IMR-90 (cell line): Measurements from ENCODE around the gene LRRC8B. TPM values are rescaled to one million over a fixed set of nuclear protein-coding genes. Genes with fewer than 3 reads are reported as not detected.
A peak's percentile ranks its signal among the peaks of the same experiment; 100 is the strongest.

Experiments used
- ATAC-seq: fragments of 200-7000 bp; cut with Tn5 transposase; 2 replicates; pipeline ENCODE4 v1.9.1; 2020; ENCODE audit warnings: low read depth, mild to moderate bottlenecking, moderate library complexity
- BruUV-seq: library from RNA; stranded (reverse); fragments of 400-500 nt; replicated peaks from 2 replicates; lab custom pipeline; 2021; lab: Mats Ljungman, UMichigan
- CTCF ChIA-PET: fragments of 300-600 bp; formaldehyde crosslinking; extraction: SDS; loops from one replicate; lab custom pipeline; 2021; ENCODE audit warnings: antibody characterized with exemption; lab: Yijun Ruan, JAX
- POLR2A ChIA-PET: fragments of 300-600 bp; sonication (Branson Sonifier 250); formaldehyde crosslinking; loops from one replicate; lab custom pipeline; 2022; ENCODE audit warnings: antibody characterized with exemption; ENCODE audit not compliant: unreplicated experiment; lab: Charles Lee
- DNase-seq: peaks from one replicate; pipeline ENCODE4 v3.0.0; 2013
- H2AFZ ChIP-seq: replicated peaks from 2 replicates; pipeline ENCODE3; 2013; ENCODE audit warnings: low read length, mild to moderate bottlenecking; ENCODE audit not compliant: poor library complexity
- H2AK5ac ChIP-seq: 2 replicates; pipeline ENCODE4 v1.6.1; 2013; ENCODE audit warnings: low read depth, low read length, inconsistent platforms
- H2AK9ac ChIP-seq: replicated peaks from 2 replicates; pipeline ENCODE3; 2013; ENCODE audit warnings: mild to moderate bottlenecking, low read depth, low read length, moderate library complexity; ENCODE audit not compliant: poor library complexity
- H2BK120ac ChIP-seq: 2 replicates; pipeline ENCODE4 v1.6.1; 2013; ENCODE audit warnings: low read depth, low read length, inconsistent platforms
- H2BK15ac ChIP-seq: 3 replicates; pipeline ENCODE4 v1.6.1; 2013; ENCODE audit warnings: low read depth, low read length, inconsistent platforms
- H2BK20ac ChIP-seq: 2 replicates; pipeline ENCODE4 v1.6.1; 2013; ENCODE audit warnings: low read depth, mild to moderate bottlenecking, inconsistent platforms, low read length, moderate library complexity
- H2BK5ac ChIP-seq: 2 replicates; pipeline ENCODE4 v1.6.1; 2013; ENCODE audit warnings: mild to moderate bottlenecking, low read depth, low read length, inconsistent platforms; ENCODE audit not compliant: poor library complexity, severe bottlenecking
- H3K14ac ChIP-seq: replicated peaks from 2 replicates; pipeline ENCODE4 v1.6.1; 2013; ENCODE audit warnings: low read depth, low read length, inconsistent platforms
- H3K18ac ChIP-seq: 2 replicates; pipeline ENCODE4 v1.6.1; 2013; ENCODE audit warnings: low read depth, low read length, control low read depth
- H3K23ac ChIP-seq: 2 replicates; pipeline ENCODE4 v1.6.1; 2013; ENCODE audit warnings: low read depth, low read length, inconsistent platforms
- H3K27ac ChIP-seq: 2 replicates; pipeline ENCODE4 v1.5.1; 2013; ENCODE audit warnings: mild to moderate bottlenecking, control low read depth, low read length; ENCODE audit not compliant: insufficient read depth
- H3K27me3 ChIP-seq: 2 replicates; pipeline ENCODE4 v1.6.1; 2013; ENCODE audit warnings: low read length; ENCODE audit not compliant: control insufficient read depth, insufficient read depth
- H3K36me3 ChIP-seq: 2 replicates; pipeline ENCODE4 v1.6.1; 2013; ENCODE audit warnings: low read length, mixed read lengths; ENCODE audit not compliant: control insufficient read depth, insufficient read depth
- H3K4ac ChIP-seq: 2 replicates; pipeline ENCODE4 v1.6.1; 2013; ENCODE audit warnings: low read depth, low read length, inconsistent platforms
- H3K4me1 ChIP-seq: 2 replicates; pipeline ENCODE4 v1.6.1; 2013; ENCODE audit warnings: low read length, mixed read lengths; ENCODE audit not compliant: control insufficient read depth, insufficient read depth
- H3K4me2 ChIP-seq: 2 replicates; pipeline ENCODE4 v1.6.1; 2013; ENCODE audit warnings: low read depth, mild to moderate bottlenecking, control low read depth, low read length, moderate library complexity
- H3K4me3 ChIP-seq: 2 replicates; pipeline ENCODE4 v1.5.1; 2013; ENCODE audit warnings: low read depth, mild to moderate bottlenecking, control low read depth, low read length, moderate library complexity; ENCODE audit not compliant: insufficient read depth
- H3K56ac ChIP-seq: 2 replicates; pipeline ENCODE4 v1.6.1; 2013; ENCODE audit warnings: low read length, inconsistent platforms; ENCODE audit not compliant: insufficient read depth; ENCODE audit errors: extremely low read depth
- H3K79me1 ChIP-seq, 2 experiments: 2 replicates each; pipeline ENCODE4 v1.6.1; 2013; ENCODE audit warnings: low read length in 2 of 2, inconsistent platforms in 1 of 2, low read depth in 1 of 2
- H3K9ac ChIP-seq: 2 replicates; pipeline ENCODE4 v1.6.1; 2013; ENCODE audit warnings: low read depth, low read length, control low read depth
- H3K9me1 ChIP-seq: 2 replicates; pipeline ENCODE4 v1.6.1; 2013; ENCODE audit warnings: low read length, inconsistent platforms; ENCODE audit not compliant: insufficient read depth
- H3K9me3 ChIP-seq: 2 replicates; pipeline ENCODE4 v1.6.1; 2013; ENCODE audit warnings: low read length; ENCODE audit not compliant: control insufficient read depth, insufficient read depth
- H4K20me1 ChIP-seq: 2 replicates; pipeline ENCODE4 v1.6.1; 2013; ENCODE audit warnings: low read length, inconsistent platforms; ENCODE audit not compliant: insufficient read depth
- H4K5ac ChIP-seq: 2 replicates; pipeline ENCODE4 v1.6.1; 2013; ENCODE audit warnings: mild to moderate bottlenecking, low read depth, low read length, control low read depth
- H4K8ac ChIP-seq, 2 experiments: 2 replicates each; pipeline ENCODE4 v1.6.1; 2013; ENCODE audit warnings: low read depth in 2 of 2, low read length in 2 of 2, control low read depth in 1 of 2, inconsistent platforms in 1 of 2
- H4K91ac ChIP-seq: 2 replicates; pipeline ENCODE4 v1.6.1; 2013; ENCODE audit warnings: low read depth, low read length, inconsistent platforms; ENCODE audit not compliant: insufficient read depth
- CHD1 ChIP-seq: IDR thresholded peaks from 2 replicates; pipeline ENCODE4 v1.6.1; 2012; ENCODE audit warnings: low read depth, low read length, improper control_type of control experiment
- CTCF ChIP-seq: conservative IDR thresholded peaks from 2 replicates; pipeline ENCODE4 v1.5.1; 2012; ENCODE audit warnings: mild to moderate bottlenecking, low read depth, low read length, improper control_type of control experiment
- WGBS, 2 experiments: methylation state at CpG; one replicate each; pipeline versions ENCODE4 v1.1.5 to v1.1.7; 2013; ENCODE audit warnings: missing lambda C conversion rate in 2 of 2; ENCODE audit not compliant: insufficient read length in 1 of 2; ENCODE audit errors: extremely low coverage in 2 of 2; 5-methylcytosine and 5-hydroxymethylcytosine counted together
- dilution Hi-C: fragments of 300-500 bp; cut with HindIII; formaldehyde crosslinking; loops from one replicate; pipeline ENCODE4 v1.14.3; 2018; ENCODE audit warnings: low sequenced_read_pairs; ENCODE audit not compliant: unreplicated experiment
- in situ Hi-C: fragments of 300-500 bp; cut with MboI; formaldehyde crosslinking; loops from 3 replicates; pipeline ENCODE4 v1.14.3; 2019; ENCODE audit warnings: low sequenced_read_pairs, inconsistent platforms, mixed read lengths
- intact Hi-C: fragments of 100-400 bp; cut with micrococcal nuclease; formaldehyde crosslinking; loops from 2 replicates; pipeline ENCODE4 v1.10.0; 2022
- polyA plus RNA-seq, 3 experiments: library from polyadenylated mRNA; depleted of rRNA; stranded (reverse); fragments of >200 nt; gene quantifications; 2 replicates each; pipeline ENCODE4 v1.2.3, GENCODE V29; 2012; ENCODE audit warnings: low replicate concordance in 1 of 3
- total RNA-seq: library from RNA; depleted of rRNA; stranded (reverse); fragments of >200 nt; gene quantifications from 2 replicates; pipeline ENCODE4 v1.2.3, GENCODE V29; 2012

LRRC8B gene
- total and polyA plus RNA-seq, 2 of the 4 experiments (the other 2 are of a cell fraction), result 0.74 to 1.8 TPM

DNA sequence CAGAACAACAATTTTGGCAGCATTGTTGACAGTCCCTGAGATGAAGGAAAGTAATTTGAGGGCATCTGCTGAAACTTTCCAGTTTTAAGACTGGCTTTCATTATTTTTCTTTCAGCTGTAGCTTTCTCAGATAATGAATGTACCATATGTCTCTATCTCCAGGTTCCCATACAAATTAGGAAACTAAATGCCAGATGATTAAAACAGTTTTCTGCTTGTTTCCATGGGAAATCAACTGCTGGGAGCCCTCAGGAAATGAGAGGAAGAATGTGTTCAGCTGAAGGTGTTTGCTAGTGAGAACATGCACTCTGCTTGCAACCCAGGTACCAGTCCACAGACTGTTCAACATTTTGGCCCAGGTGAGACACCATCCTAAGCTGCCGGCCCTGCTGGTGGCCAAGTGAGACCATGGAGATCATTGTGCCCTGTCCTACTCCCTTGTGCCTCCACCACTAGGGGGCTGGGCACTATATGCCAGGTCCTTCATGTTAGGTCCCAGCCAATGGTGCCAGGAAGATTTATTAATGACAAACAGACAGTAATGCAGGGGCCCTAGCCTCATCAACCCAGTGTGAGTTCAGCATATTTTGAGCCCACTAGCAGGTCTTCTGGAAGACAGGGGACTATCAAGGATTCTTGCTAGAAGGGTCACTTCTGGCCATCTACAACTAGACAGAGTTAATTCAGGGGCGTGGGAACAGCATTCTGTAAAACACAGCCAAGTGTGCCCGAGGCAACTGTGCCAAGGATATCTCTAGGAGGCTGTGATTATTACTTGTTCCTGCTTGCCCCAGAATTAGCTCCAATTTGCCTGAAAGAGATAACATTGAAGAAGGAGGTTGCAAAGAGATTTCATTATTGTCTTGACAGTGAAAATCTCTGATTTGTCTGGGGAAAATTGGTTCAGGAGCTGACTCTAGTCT, 91.3 kb downstream of the LRRC8B start:
- Histone ChIP-seq H2BK120ac (no peak overlapping the region), H4K20me1 (no peaks in the 10 kb centered on the region), H2BK20ac (no peak overlapping the region), H2AK5ac (no peak overlapping the region), H3K27me3 (no peaks in the 10 kb centered on the region), H4K8ac (no peak overlapping the region), H3K9me3 (no peaks in the 10 kb centered on the region), H3K27ac (no peak overlapping the region), H3K4ac (no peak overlapping the region), H4K5ac (no peak overlapping the region), H3K14ac (no peak overlapping the region), H3K4me1 (no peaks in the 10 kb centered on the region), H3K36me3 (no peaks in the 10 kb centered on the region), H2BK15ac (no peak overlapping the region), H3K23ac (no peak overlapping the region), H3K4me2 (no peak overlapping the region), H3K56ac (no peak overlapping the region), H3K4me3 (no peak overlapping the region), H4K91ac (no peak overlapping the region), H3K79me1 (no peaks in the 10 kb centered on the region), H2AK9ac (no peak overlapping the region), H3K9ac (no peak overlapping the region), H2BK5ac (no peak overlapping the region), H3K9me1 (no peaks in the 10 kb centered on the region), H3K18ac (no peak overlapping the region), H2AFZ (no peak overlapping the region)
- intact Hi-C loops, result no loop called here
- dilution Hi-C loops, result no loop called here
- no peak for TF ChIP-seq CHD1
- TF ChIP-seq CTCF, result 0 out of 2 replicates have a peak, but pooled peaks have one; percentile 16
- ATAC-seq, result no peak
- no CpG with 5 or more reads among the region's 3 CpGs for WGBS, 2 experiments
- DNase-seq, result no peak
- BruUV-seq, result no TSS peak
- ChIA-PET CTCF (interaction anchor here (0.5 to 2.9 kb wide), 3 partner anchors 11 to 485 kb away, joined by 3 to 12 read pairs (median 3); no protein-coding TSS in a partner anchor), POLR2A (no interaction called here)
- in situ Hi-C loops, result no loop called here
